BLaER1 (cell line): ENCODE results near the gene ZSCAN16.
"Not testable (repeated sequence)": the region's sequence is repeated elsewhere in the genome, so short reads cannot be mapped to it uniquely, and the experiment has no call there.

Experiments used
- H3K27ac ChIP-seq: shearing (Covaris generic); formaldehyde crosslinking; 2 replicates; pipeline ENCODE4 v1.8.1; 2022
- H3K27me3 ChIP-seq: shearing (Covaris generic); formaldehyde crosslinking; 2 replicates; pipeline ENCODE4 v1.8.1; 2022
- H3K36me3 ChIP-seq: shearing (Covaris generic); formaldehyde crosslinking; 2 replicates; pipeline ENCODE4 v1.8.1; 2022
- H3K4me1 ChIP-seq: shearing (Covaris generic); formaldehyde crosslinking; 2 replicates; pipeline ENCODE4 v1.8.1; 2022
- H3K4me2 ChIP-seq: shearing (Covaris generic); formaldehyde crosslinking; 2 replicates; pipeline ENCODE4 v1.8.1; 2022
- H3K4me3 ChIP-seq: shearing (Covaris generic); formaldehyde crosslinking; 2 replicates; pipeline ENCODE4 v1.8.1; 2022
- H3K9ac ChIP-seq: shearing (Covaris generic); formaldehyde crosslinking; 2 replicates; pipeline ENCODE4 v1.8.1; 2022
- H3K9me3 ChIP-seq: shearing (Covaris generic); formaldehyde crosslinking; 2 replicates; pipeline ENCODE4 v1.8.1; 2022
- H4K20me1 ChIP-seq: shearing (Covaris generic); formaldehyde crosslinking; 2 replicates; pipeline ENCODE4 v1.8.1; 2022
- Cebpa-rat ChIP-seq: shearing (Covaris generic); IDR thresholded peaks from 2 replicates; pipeline ENCODE4 v1.8.1; 2022

Gene ZSCAN16

GRCh38 chr6:28124350-28124970 lies at the start of gene ZSCAN16:
ZSCAN16 (plus strand) TSS chr6:28124609; CDS start chr6:28125444, 835 bp downstream.
- peak within 1 kb of the TSS; percentile 86 for H3K9ac ChIP-seq
- H4K20me1 ChIP-seq = peaks cover 40% of the 10 kb centered on the region
- peak within 1 kb of the TSS; percentile 92 for H3K4me2 ChIP-seq
- no peaks in the 10 kb centered on the region for H3K9me3 ChIP-seq
- H3K4me3 ChIP-seq = peak within 1 kb of the TSS; percentile 90
- peak within 1 kb of the TSS; percentile 89 for H3K27ac ChIP-seq
- peaks cover 61% of the 10 kb centered on the region for H3K36me3 ChIP-seq
- no peaks in the 10 kb centered on the region for H3K27me3 ChIP-seq
- H3K4me1 ChIP-seq = peaks cover 32% of the 10 kb centered on the region
- TF ChIP-seq Cebpa-rat = no peak

GRCh38 chr6:28078050-28078449 lies 46.4 kb upstream of the ZSCAN16 start:
- H3K9ac ChIP-seq = no peak overlapping the region
- H3K27me3 ChIP-seq = no peaks in the 10 kb centered on the region
- H3K4me1 ChIP-seq = peaks cover 17% of the 10 kb centered on the region
- H3K4me2 ChIP-seq = no peak overlapping the region
- H3K9me3 ChIP-seq = no peaks in the 10 kb centered on the region
- H3K27ac ChIP-seq = no peak overlapping the region
- H4K20me1 ChIP-seq = no peaks in the 10 kb centered on the region
- H3K4me3 ChIP-seq = no peak overlapping the region
- no peaks in the 10 kb centered on the region for H3K36me3 ChIP-seq
- no peak for TF ChIP-seq Cebpa-rat

GRCh38 chr6:28078836-28079235 lies 45.6 kb upstream of the ZSCAN16 start:
- TF ChIP-seq Cebpa-rat = no peak
- Histone ChIP-seq H3K36me3 (no peaks in the 10 kb centered on the region), H3K9ac (no peak overlapping the region), H3K9me3 (no peaks in the 10 kb centered on the region), H3K27ac (no peak overlapping the region), H3K27me3 (no peaks in the 10 kb centered on the region), H4K20me1 (no peaks in the 10 kb centered on the region), H3K4me3 (no peak overlapping the region), H3K4me2 (no peak overlapping the region), H3K4me1 (peaks cover 17% of the 10 kb centered on the region)

GRCh38 chr6:28080381-28080630 lies 44.1 kb upstream of the ZSCAN16 start, which contains the start of gene ZNF165:
ZNF165 (plus strand) TSS chr6:28080568; CDS start chr6:28085481, 4,913 bp downstream.
- Histone ChIP-seq H3K4me1 (peaks cover 17% of the 10 kb centered on the region), H3K4me2 (peak within 1 kb of the TSS; percentile 84), H3K27ac (peak within 1 kb of the TSS; percentile 74), H3K9ac (peak within 1 kb of the TSS; percentile 79), H3K4me3 (peak within 1 kb of the TSS; percentile 72)
- H3K36me3 ChIP-seq, H3K27me3 ChIP-seq, H3K9me3 ChIP-seq, H4K20me1 ChIP-seq: not testable (repeated sequence)

GRCh38 chr6:28080631-28081485 lies 43.6 kb upstream of the ZSCAN16 start:
- H3K4me2 ChIP-seq = peak overlapping the region; percentile 84
- peak overlapping the region; percentile 72 for H3K4me3 ChIP-seq
- H3K27ac ChIP-seq = peak overlapping the region; percentile 74
- peaks cover 5% of the 10 kb centered on the region for H3K36me3 ChIP-seq
- H3K4me1 ChIP-seq = peaks cover 17% of the 10 kb centered on the region
- TF ChIP-seq Cebpa-rat = no peak
- no peaks in the 10 kb centered on the region for H3K9me3 ChIP-seq
- H4K20me1 ChIP-seq = no peaks in the 10 kb centered on the region
- peak overlapping the region; percentile 79 for H3K9ac ChIP-seq
- no peaks in the 10 kb centered on the region for H3K27me3 ChIP-seq

- Histone ChIP-seq H3K4me1 (peaks cover 17% of the 10 kb centered on the region), H3K9me3 (no peaks in the 10 kb centered on the region), H3K9ac (peak overlapping the region; percentile 79), H3K4me3 (peak overlapping the region; percentile 72), H3K27me3 (no peaks in the 10 kb centered on the region), H3K4me2 (peak overlapping the region; percentile 84), H4K20me1 (no peaks in the 10 kb centered on the region), H3K36me3 (peaks cover 11% of the 10 kb centered on the region), H3K27ac (peak overlapping the region; percentile 74)
- no peak for TF ChIP-seq Cebpa-rat
Measured at GRCh38 chr6:28081486-28081751, 43.0 kb upstream of the ZSCAN16 start.

- Histone ChIP-seq H3K27ac (no peak overlapping the region), H3K4me2 (no peak overlapping the region), H3K36me3 (peaks cover 24% of the 10 kb centered on the region), H3K27me3 (no peaks in the 10 kb centered on the region), H3K9ac (no peak overlapping the region), H3K4me3 (no peak overlapping the region), H3K4me1 (peaks cover 17% of the 10 kb centered on the region), H3K9me3 (peaks cover 12% of the 10 kb centered on the region), H4K20me1 (no peaks in the 10 kb centered on the region)
- no peak for TF ChIP-seq Cebpa-rat
Measured at GRCh38 chr6:28082939-28083338, 41.5 kb upstream of the ZSCAN16 start.

GRCh38 chr6:28089054-28089453 lies 35.4 kb upstream of the ZSCAN16 start:
- Histone ChIP-seq H3K9me3 (peaks cover 50% of the 10 kb centered on the region), H3K4me1 (peaks cover 7% of the 10 kb centered on the region), H3K27ac (no peak overlapping the region), H3K4me2 (no peak overlapping the region), H3K27me3 (peaks cover 6% of the 10 kb centered on the region), H3K9ac (no peak overlapping the region), H3K4me3 (peak overlapping the region; percentile 3; the same call in 1 of the 2 replicates), H3K36me3 (peaks cover 50% of the 10 kb centered on the region), H4K20me1 (no peaks in the 10 kb centered on the region)
- TF ChIP-seq Cebpa-rat = no peak

GRCh38 chr6:28090917-28091586 lies 33.4 kb upstream of the ZSCAN16 start:
- H3K4me2 ChIP-seq = peak overlapping the region; percentile 72
- TF ChIP-seq Cebpa-rat = no peak
- H4K20me1 ChIP-seq = no peaks in the 10 kb centered on the region
- peaks cover 6% of the 10 kb centered on the region for H3K27me3 ChIP-seq
- H3K36me3 ChIP-seq = peaks cover 43% of the 10 kb centered on the region
- H3K9me3 ChIP-seq = peaks cover 50% of the 10 kb centered on the region
- H3K4me1 ChIP-seq = peaks cover 7% of the 10 kb centered on the region
- H3K4me3 ChIP-seq = peak overlapping the region; percentile 58
- no peak overlapping the region for H3K27ac ChIP-seq
- no peak overlapping the region for H3K9ac ChIP-seq

- not testable (repeated sequence) for H3K4me3 ChIP-seq, H3K4me1 ChIP-seq, H3K9ac ChIP-seq, H3K27ac ChIP-seq, H3K27me3 ChIP-seq, H4K20me1 ChIP-seq, H3K4me2 ChIP-seq, H3K36me3 ChIP-seq
- peaks cover 19% of the 10 kb centered on the region for H3K9me3 ChIP-seq
Measured at GRCh38 chr6:28102222-28102621, 22.2 kb upstream of the ZSCAN16 start.

GRCh38 chr6:28102699-28103098 lies 21.7 kb upstream of the ZSCAN16 start:
- not testable (repeated sequence) for H3K4me2 ChIP-seq, H3K9ac ChIP-seq, H3K4me1 ChIP-seq, H3K27ac ChIP-seq, H3K36me3 ChIP-seq, H4K20me1 ChIP-seq, H3K27me3 ChIP-seq, H3K4me3 ChIP-seq
- peaks cover 18% of the 10 kb centered on the region for H3K9me3 ChIP-seq
